ENCODE data around the gene MRPS31.

MRPS31 gene

GRCh38 chr13:40780822-40781401 is 9.9 kb upstream of the MRPS31 start:
- DNase-seq (ENCODE audit: insufficient read length, low spot score) (no peak), FAIRE-seq (peak; percentile 35)
- no peak for TF ChIP-seq SPI1 (IDR thresholded peaks at IDR 0.05; ENCODE audit: low read depth, low read length)
- no peak for TF ChIP-seq POLR2A (IDR thresholded peaks at IDR 0.05; ENCODE audit: low read depth, low read length)
- TF ChIP-seq POU2F2 (IDR thresholded peaks at IDR 0.05; ENCODE audit: low read depth, low read length), result no peak
- TF ChIP-seq POLR2AphosphoS5 (IDR thresholded peaks at IDR 0.05; ENCODE audit: low read depth, low read length), result no peak
- TF ChIP-seq PAX5 (IDR thresholded peaks at IDR 0.05; ENCODE audit: insufficient read depth, low read length, severe bottlenecking), result no peak
- no peak for TF ChIP-seq TAF1 (IDR thresholded peaks at IDR 0.05; ENCODE audit: low read depth, low read length)

- FAIRE-seq, result no peak
- no peak for TF ChIP-seq POU2F2 (IDR thresholded peaks at IDR 0.05; ENCODE audit: low read depth, low read length)
- TF ChIP-seq SPI1 (IDR thresholded peaks at IDR 0.05; ENCODE audit: low read depth, low read length), result no peak
- no peak for TF ChIP-seq POLR2A (IDR thresholded peaks at IDR 0.05; ENCODE audit: low read depth, low read length)
- TF ChIP-seq PAX5 (IDR thresholded peaks at IDR 0.05; ENCODE audit: insufficient read depth, low read length, severe bottlenecking), result no peak
- TF ChIP-seq POLR2AphosphoS5 (IDR thresholded peaks at IDR 0.05; ENCODE audit: low read depth, low read length), result no peak
- TF ChIP-seq TAF1 (IDR thresholded peaks at IDR 0.05; ENCODE audit: low read depth, low read length), result no peak
- DNase-seq (ENCODE audit: insufficient read length, low spot score), result no peak
These were observed 8.9 kb upstream of the MRPS31 start for GRCh38 chr13:40779796-40780285.

GRCh38 chr13:40779049-40779448 is 8.1 kb upstream of the MRPS31 start:
- no peak for DNase-seq (ENCODE audit: insufficient read length, low spot score)
- FAIRE-seq, result no peak

GRCh38 chr13:40777809-40778175 is 6.8 kb upstream of the MRPS31 start:
- FAIRE-seq, result no peak
- DNase-seq (ENCODE audit: insufficient read length, low spot score), result no peak
- TF ChIP-seq POLR2AphosphoS5 (IDR thresholded peaks at IDR 0.05; ENCODE audit: low read depth, low read length) (no peak), POU2F2 (IDR thresholded peaks at IDR 0.05; ENCODE audit: low read depth, low read length) (no peak), PAX5 (IDR thresholded peaks at IDR 0.05; ENCODE audit: insufficient read depth, low read length, severe bottlenecking) (no peak)

More at GRCh38 chr13:40779049-40779448, 8.1 kb upstream of the MRPS31 start:
- TF ChIP-seq TAF1 (IDR thresholded peaks at IDR 0.05; ENCODE audit: low read depth, low read length) (no peak), POLR2AphosphoS5 (IDR thresholded peaks at IDR 0.05; ENCODE audit: low read depth, low read length) (no peak), POU2F2 (IDR thresholded peaks at IDR 0.05; ENCODE audit: low read depth, low read length) (no peak)

- TF ChIP-seq POLR2AphosphoS5 (IDR thresholded peaks at IDR 0.05; ENCODE audit: low read depth, low read length) (no peak), SPI1 (IDR thresholded peaks at IDR 0.05; ENCODE audit: low read depth, low read length) (no peak), PAX5 (IDR thresholded peaks at IDR 0.05; ENCODE audit: insufficient read depth, low read length, severe bottlenecking) (no peak), POU2F2 (IDR thresholded peaks at IDR 0.05; ENCODE audit: low read depth, low read length) (no peak), POLR2A (IDR thresholded peaks at IDR 0.05; ENCODE audit: low read depth, low read length) (no peak), TAF1 (IDR thresholded peaks at IDR 0.05; ENCODE audit: low read depth, low read length) (no peak)
- no peak for DNase-seq (ENCODE audit: insufficient read length, low spot score)
- FAIRE-seq, result no peak
These were observed 6.3 kb upstream of the MRPS31 start for GRCh38 chr13:40777166-40777808.

- TF ChIP-seq SPI1 (IDR thresholded peaks at IDR 0.05; ENCODE audit: low read depth, low read length), result peak; percentile 87
- TF ChIP-seq PAX5 (IDR thresholded peaks at IDR 0.05; ENCODE audit: insufficient read depth, low read length, severe bottlenecking), result no peak
- FAIRE-seq (peak; percentile 74), DNase-seq (ENCODE audit: insufficient read length, low spot score) (no peak)
These were observed 5.7 kb upstream of the MRPS31 start for GRCh38 chr13:40776681-40777165.

- no peak for TF ChIP-seq POU2F2 (IDR thresholded peaks at IDR 0.05; ENCODE audit: low read depth, low read length)
- 0 out of 2 replicates have a peak, but pooled peaks have one; percentile 23 for TF ChIP-seq TAF1 (IDR thresholded peaks at IDR 0.05; ENCODE audit: low read depth, low read length)
- no peak for TF ChIP-seq POLR2A (IDR thresholded peaks at IDR 0.05; ENCODE audit: low read depth, low read length)
- FAIRE-seq (no peak), DNase-seq (ENCODE audit: insufficient read length, low spot score) (no peak)
These were observed 5.2 kb upstream of the MRPS31 start for GRCh38 chr13:40776232-40776631.

- TF ChIP-seq TAF1 (IDR thresholded peaks at IDR 0.05; ENCODE audit: low read depth, low read length), result no peak
- TF ChIP-seq POLR2A (IDR thresholded peaks at IDR 0.05; ENCODE audit: low read depth, low read length), result no peak
- no peak for TF ChIP-seq POU2F2 (IDR thresholded peaks at IDR 0.05; ENCODE audit: low read depth, low read length)
- no peak for TF ChIP-seq SPI1 (IDR thresholded peaks at IDR 0.05; ENCODE audit: low read depth, low read length)
- TF ChIP-seq PAX5 (IDR thresholded peaks at IDR 0.05; ENCODE audit: insufficient read depth, low read length, severe bottlenecking), result no peak
- TF ChIP-seq POLR2AphosphoS5 (IDR thresholded peaks at IDR 0.05; ENCODE audit: low read depth, low read length), result no peak
- FAIRE-seq, result no peak
- DNase-seq (ENCODE audit: insufficient read length, low spot score), result no peak
These were observed 3.7 kb upstream of the MRPS31 start for GRCh38 chr13:40774672-40775071.

- FAIRE-seq (no peak), DNase-seq (ENCODE audit: insufficient read length, low spot score) (no peak)
- no peak for TF ChIP-seq PAX5 (IDR thresholded peaks at IDR 0.05; ENCODE audit: insufficient read depth, low read length, severe bottlenecking)
- TF ChIP-seq TAF1 (IDR thresholded peaks at IDR 0.05; ENCODE audit: low read depth, low read length), result no peak
- TF ChIP-seq POLR2A (IDR thresholded peaks at IDR 0.05; ENCODE audit: low read depth, low read length), result no peak
- TF ChIP-seq POU2F2 (IDR thresholded peaks at IDR 0.05; ENCODE audit: low read depth, low read length), result no peak
These were observed 1.9 kb upstream of the MRPS31 start for GRCh38 chr13:40772765-40773473.

- TF ChIP-seq SPI1 (IDR thresholded peaks at IDR 0.05; ENCODE audit: low read depth, low read length) (no peak), TAF1 (IDR thresholded peaks at IDR 0.05; ENCODE audit: low read depth, low read length) (no peak), POLR2AphosphoS5 (IDR thresholded peaks at IDR 0.05; ENCODE audit: low read depth, low read length) (no peak), PAX5 (IDR thresholded peaks at IDR 0.05; ENCODE audit: insufficient read depth, low read length, severe bottlenecking) (no peak), POU2F2 (IDR thresholded peaks at IDR 0.05; ENCODE audit: low read depth, low read length) (no peak), POLR2A (IDR thresholded peaks at IDR 0.05; ENCODE audit: low read depth, low read length) (no peak)
- FAIRE-seq (no peak), DNase-seq (ENCODE audit: insufficient read length, low spot score) (no peak)
These were observed 419 bp downstream of the MRPS31 start for GRCh38 chr13:40770609-40770933.

All from GM12891 (cell line).